ENCODE data around the gene MRPL36. TPM values are rescaled to one million over a fixed set of nuclear protein-coding genes. Genes with fewer than 3 reads are reported as not detected.
"Not testable (repeated sequence)": the region's sequence is repeated elsewhere in the genome, so short reads cannot be mapped to it uniquely, and the experiment has no call there.

MRPL36 gene
- total and polyA plus RNA-seq, 7 experiments from 2014 or later, result 14.1 to 77.5 (median 32.4) TPM

DNA sequence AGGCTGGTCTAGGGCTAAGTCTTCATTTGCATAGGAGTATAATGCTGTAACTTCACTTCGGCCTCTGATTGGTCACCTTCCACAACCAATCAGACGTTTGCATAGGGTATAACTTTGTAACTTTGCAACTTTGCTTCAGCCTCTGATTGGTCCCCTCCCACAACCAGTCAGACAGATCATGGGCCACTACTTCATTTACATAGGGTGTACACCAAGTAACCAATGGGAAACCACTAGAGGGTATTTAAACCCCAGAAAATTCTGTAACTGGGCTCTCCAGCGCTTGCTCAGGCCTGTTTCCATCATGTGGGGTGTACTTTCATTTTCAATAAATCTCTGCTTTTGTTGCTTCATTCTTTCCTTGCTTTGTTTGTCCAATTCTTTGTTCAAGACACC is 10.2 kb downstream of the MRPL36 start:
- H3K4me1 Mint-ChIP-seq, result peaks cover 18 to 58% (median 34%) of the 10 kb centered on the region in 7 donors
- H3K9me3 ChIP-seq (ENCODE audit: control insufficient read depth in 2 of 3, low read length in 3 of 3); H3K27me3 Mint-ChIP-seq; H3K9me3 Mint-ChIP-seq; H3K27me3 ChIP-seq (ENCODE audit: control insufficient read depth in 2 of 2, insufficient read depth in 2 of 2, low read length in 2 of 2); DNase-seq; H3K36me3 Mint-ChIP-seq; H3K27ac ChIP-seq (ENCODE audit: low read depth, low read length); intact Hi-C loops (cut with micrococcal nuclease); ATAC-seq; H3K4me3 ChIP-seq (ENCODE audit: low read length); CTCF ChIA-PET; H3K36me3 ChIP-seq (ENCODE audit: control insufficient read depth in 2 of 3, insufficient read depth in 3 of 3, low read length in 3 of 3): not testable (repeated sequence)
- peak overlapping the region in 2 of 10 donors; percentile 17 to 47 for H3K4me3 Mint-ChIP-seq
- POLR2A ChIA-PET, result interaction anchor here (2.8 kb wide), 1 partner anchor 11 kb away, joined by 14 read pairs; the partner anchor contains the start of genes MRPL36 and NDUFS6
- H3K4me1 ChIP-seq (ENCODE audit: control insufficient read depth in 2 of 2, insufficient read depth in 2 of 2, low read length in 2 of 2), result peaks cover 21% of the 10 kb centered on the region in 2 donors
- H3K27ac Mint-ChIP-seq, result peak overlapping the region in 4 of 9 donors; percentile 64 to 94 (median 81)

GRCh38 chr5:1788828-1789227 is 10.8 kb downstream of the MRPL36 start:
- H3K27ac ChIP-seq (ENCODE audit: low read depth, low read length), result no peak overlapping the region
- no peak for ATAC-seq
- Mint-ChIP-seq H3K4me3 (no peak overlapping the region), H3K9me3 (peaks cover 0 to 3% (median 0%) of the 10 kb centered on the region in 11 donors), H3K27me3 (peaks cover 0 to 5% (median 2%) of the 10 kb centered on the region in 5 donors), H3K27ac (peak overlapping the region in 1 of 9 donors; percentile 66), H3K4me1 (peaks cover 18 to 58% (median 34%) of the 10 kb centered on the region in 7 donors), H3K36me3 (peaks cover 0 to 6% (median 0%) of the 10 kb centered on the region in 5 donors)
- CTCF ChIA-PET, result no interaction called here
- H3K36me3 ChIP-seq (ENCODE audit: control insufficient read depth in 2 of 3, insufficient read depth in 3 of 3, low read length in 3 of 3), result no peaks in the 10 kb centered on the region
- peaks cover 21% of the 10 kb centered on the region in 2 donors for H3K4me1 ChIP-seq (ENCODE audit: control insufficient read depth in 2 of 2, insufficient read depth in 2 of 2, low read length in 2 of 2)
- no peak for DNase-seq
- H3K4me3 ChIP-seq (ENCODE audit: low read length), result no peak overlapping the region
- POLR2A ChIA-PET, result no interaction called here
- intact Hi-C loops (cut with micrococcal nuclease), result no loop called here
- H3K9me3 ChIP-seq (ENCODE audit: control insufficient read depth in 2 of 3, low read length in 3 of 3), result no peaks in the 10 kb centered on the region
- no peaks in the 10 kb centered on the region for H3K27me3 ChIP-seq (ENCODE audit: control insufficient read depth in 2 of 2, insufficient read depth in 2 of 2, low read length in 2 of 2)

DNA sequence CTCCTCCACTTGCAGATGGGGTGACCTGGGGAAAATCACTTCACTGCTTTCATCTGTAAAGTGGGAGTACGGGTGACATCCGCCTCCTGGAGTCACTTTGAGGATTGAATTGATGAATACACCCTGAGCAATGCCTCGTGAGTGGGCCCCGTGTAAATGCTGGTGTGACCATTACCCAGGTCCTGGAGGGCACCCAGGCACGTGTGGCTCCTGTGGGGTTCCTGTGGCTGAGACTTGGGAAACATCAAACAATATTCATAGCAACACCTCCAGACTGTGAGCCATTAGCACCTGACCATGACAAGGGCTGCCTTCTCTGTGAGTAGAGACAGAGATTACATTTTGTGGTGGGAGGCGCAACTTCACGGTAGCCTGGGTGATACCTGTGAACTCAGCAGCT is 11.4 kb downstream of the MRPL36 start:
- intact Hi-C loops (cut with micrococcal nuclease), result no loop called here
- Histone ChIP-seq H3K9me3 (ENCODE audit: control insufficient read depth in 2 of 3, low read length in 3 of 3) (no peaks in the 10 kb centered on the region), H3K4me3 (ENCODE audit: low read length) (no peak overlapping the region), H3K36me3 (ENCODE audit: control insufficient read depth in 2 of 3, insufficient read depth in 3 of 3, low read length in 3 of 3) (no peaks in the 10 kb centered on the region), H3K27me3 (ENCODE audit: control insufficient read depth in 2 of 2, insufficient read depth in 2 of 2, low read length in 2 of 2) (no peaks in the 10 kb centered on the region), H3K27ac (ENCODE audit: low read depth, low read length) (no peak overlapping the region), H3K4me1 (ENCODE audit: control insufficient read depth in 2 of 2, insufficient read depth in 2 of 2, low read length in 2 of 2) (peaks cover 15 to 17% of the 10 kb centered on the region in 2 donors)
- Mint-ChIP-seq H3K27ac (peak overlapping the region in 2 of 9 donors; percentile 29 to 65), H3K9me3 (peaks cover 0 to 3% (median 0%) of the 10 kb centered on the region in 11 donors), H3K27me3 (peaks cover 0 to 5% (median 2%) of the 10 kb centered on the region in 5 donors), H3K4me1 (peaks cover 15 to 54% (median 28%) of the 10 kb centered on the region in 7 donors), H3K36me3 (peaks cover 0 to 6% (median 0%) of the 10 kb centered on the region in 5 donors), H3K4me3 (no peak overlapping the region)
- CTCF ChIA-PET, result no interaction called here
- POLR2A ChIA-PET, result interaction anchor here (1.2 kb wide), 1 partner anchor 15 kb away, joined by 4 read pairs; no protein-coding TSS in a partner anchor
- ATAC-seq (no peak), DNase-seq (no peak)

DNA sequence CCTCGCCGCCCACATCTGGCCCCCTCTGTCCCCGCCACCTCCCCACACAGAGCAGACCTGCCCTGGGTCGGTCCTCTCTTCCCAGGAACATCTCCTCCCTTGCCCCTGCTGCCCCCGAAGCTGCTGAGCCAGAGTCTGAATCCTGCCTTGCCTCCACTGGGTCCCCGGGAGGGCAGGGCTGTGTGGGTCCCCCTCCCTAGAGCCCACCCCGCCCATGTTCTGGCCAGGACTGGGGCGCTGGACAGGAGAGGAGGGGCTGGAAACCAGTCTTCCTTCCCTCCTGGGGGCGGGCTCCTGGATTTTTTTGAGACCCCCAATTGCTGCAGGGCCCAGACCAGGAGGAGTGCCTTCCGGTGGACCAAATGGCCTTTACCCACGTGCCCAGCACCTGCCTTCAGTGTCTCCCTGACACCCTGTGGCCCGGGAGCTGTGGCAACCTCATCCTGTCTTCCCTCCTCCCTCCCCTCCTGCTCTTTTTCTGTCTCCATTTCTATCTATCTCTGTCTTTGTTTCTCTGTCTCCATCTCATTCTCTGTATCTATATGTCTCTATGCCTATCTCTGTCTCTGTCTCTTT is 12.1 kb downstream of the MRPL36 start:
- H3K4me1 Mint-ChIP-seq, result peaks cover 9 to 51% (median 22%) of the 10 kb centered on the region in 7 donors
- Histone ChIP-seq H3K27me3 (ENCODE audit: control insufficient read depth in 2 of 2, insufficient read depth in 2 of 2, low read length in 2 of 2) (no peaks in the 10 kb centered on the region), H3K4me1 (ENCODE audit: control insufficient read depth in 2 of 2, insufficient read depth in 2 of 2, low read length in 2 of 2) (peaks cover 10 to 11% of the 10 kb centered on the region in 2 donors), H3K36me3 (ENCODE audit: control insufficient read depth in 2 of 3, insufficient read depth in 3 of 3, low read length in 3 of 3) (no peaks in the 10 kb centered on the region), H3K4me3 (ENCODE audit: low read length) (no peak overlapping the region), H3K9me3 (ENCODE audit: control insufficient read depth in 2 of 3, low read length in 3 of 3) (no peaks in the 10 kb centered on the region), H3K27ac (ENCODE audit: low read depth, low read length) (no peak overlapping the region)
- DNase-seq (no peak), ATAC-seq (no peak)
- peaks cover 0 to 2% (median 0%) of the 10 kb centered on the region in 5 donors for H3K36me3 Mint-ChIP-seq
- no peaks in the 10 kb centered on the region for H3K9me3 Mint-ChIP-seq
- CTCF ChIA-PET, result no interaction called here
- H3K27me3 Mint-ChIP-seq, result peaks cover 0 to 8% (median 2%) of the 10 kb centered on the region in 5 donors
- peak overlapping the region in 2 of 9 donors; percentile 29 to 65 for H3K27ac Mint-ChIP-seq
- intact Hi-C loops (cut with micrococcal nuclease), result no loop called here
- H3K4me3 Mint-ChIP-seq, result no peak overlapping the region
- POLR2A ChIA-PET, result interaction anchor here (1.1 to 1.2 kb wide), 2 partner anchors 13 to 15 kb away, joined by 3 to 4 read pairs; no protein-coding TSS in a partner anchor

DNA sequence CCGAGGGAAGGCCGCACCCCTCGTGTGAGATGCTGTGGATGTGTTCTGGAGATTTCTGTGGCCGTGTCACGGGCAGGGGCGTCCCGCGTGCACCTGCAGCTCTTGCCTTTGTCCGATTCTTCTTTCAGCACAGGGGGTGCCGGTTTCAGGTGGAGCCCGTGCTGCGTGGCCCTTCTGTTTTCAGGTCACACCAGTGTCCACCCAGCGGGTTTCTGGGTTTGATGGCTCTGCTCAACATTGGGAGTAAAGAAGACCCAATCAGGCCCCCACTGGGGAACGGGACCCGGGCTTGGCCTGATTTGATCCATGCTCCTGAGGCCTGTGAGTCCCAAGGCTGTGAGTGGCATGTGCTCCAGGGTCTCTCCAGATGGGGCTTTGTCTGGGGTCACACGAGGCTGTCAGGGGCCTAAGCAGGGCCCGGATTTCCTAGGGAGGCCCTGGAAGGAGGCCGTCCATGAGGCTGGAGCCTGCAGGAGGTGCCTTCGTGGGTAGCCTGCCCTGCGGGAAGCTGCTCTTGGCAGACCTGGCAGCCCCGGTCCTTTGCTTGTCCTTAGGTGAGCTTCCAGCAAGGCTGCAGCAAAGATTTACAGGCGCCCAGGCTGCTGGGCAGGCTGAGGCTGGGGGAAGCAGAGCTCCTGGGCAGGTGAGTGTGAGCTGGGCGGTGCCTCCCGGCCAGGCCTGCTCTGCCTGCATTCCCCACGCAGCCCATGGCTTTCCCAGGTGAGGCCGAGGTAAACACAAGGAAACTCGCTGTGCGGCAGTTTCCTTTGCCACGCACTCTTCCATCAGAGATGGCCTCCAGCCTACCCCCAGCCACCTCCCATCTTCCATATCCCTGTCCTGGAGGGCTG is 12.8 kb downstream of the MRPL36 start:
- Mint-ChIP-seq H3K27ac (no peak overlapping the region), H3K4me1 (peaks cover 2 to 47% (median 17%) of the 10 kb centered on the region in 7 donors), H3K4me3 (no peak overlapping the region), H3K36me3 (no peaks in the 10 kb centered on the region), H3K27me3 (peaks cover 0 to 12% (median 2%) of the 10 kb centered on the region in 5 donors), H3K9me3 (no peaks in the 10 kb centered on the region)
- Histone ChIP-seq H3K9me3 (ENCODE audit: control insufficient read depth in 2 of 3, low read length in 3 of 3) (no peaks in the 10 kb centered on the region), H3K36me3 (ENCODE audit: control insufficient read depth in 2 of 3, insufficient read depth in 3 of 3, low read length in 3 of 3) (no peaks in the 10 kb centered on the region), H3K27ac (ENCODE audit: low read depth, low read length) (no peak overlapping the region), H3K27me3 (ENCODE audit: control insufficient read depth in 2 of 2, insufficient read depth in 2 of 2, low read length in 2 of 2) (no peaks in the 10 kb centered on the region), H3K4me3 (ENCODE audit: low read length) (no peak overlapping the region), H3K4me1 (ENCODE audit: control insufficient read depth in 2 of 2, insufficient read depth in 2 of 2, low read length in 2 of 2) (peaks cover 3 to 4% of the 10 kb centered on the region in 2 donors)
- ATAC-seq, result no peak
- intact Hi-C loops (cut with micrococcal nuclease), result no loop called here
- CTCF ChIA-PET, result no interaction called here
- no peak for DNase-seq
- POLR2A ChIA-PET, result interaction anchor here (1.1 to 1.3 kb wide), 2 partner anchors 14 kb away, joined by 3 to 4 read pairs; partner anchors contain the start of gene NDUFS6

GRCh38 chr5:1785984-1786383 is 13.7 kb downstream of the MRPL36 start:
- no peaks in the 10 kb centered on the region for H3K9me3 ChIP-seq (ENCODE audit: control insufficient read depth in 2 of 3, low read length in 3 of 3)
- ATAC-seq (no peak), DNase-seq (no peak)
- H3K4me3 ChIP-seq (ENCODE audit: low read length), result no peak overlapping the region
- Mint-ChIP-seq H3K4me1 (peaks cover 0 to 42% (median 10%) of the 10 kb centered on the region in 7 donors), H3K9me3 (no peaks in the 10 kb centered on the region), H3K27me3 (peaks cover 0 to 12% (median 2%) of the 10 kb centered on the region in 5 donors), H3K27ac (peak overlapping the region in 1 of 9 donors; percentile 30), H3K36me3 (no peaks in the 10 kb centered on the region), H3K4me3 (no peak overlapping the region)
- intact Hi-C loops (cut with micrococcal nuclease), result no loop called here
- ChIA-PET POLR2A (interaction anchor here (1.3 kb wide), 1 partner anchor 15 kb away, joined by 4 read pairs; the partner anchor contains the start of gene NDUFS6), CTCF (no interaction called here)
- H3K4me1 ChIP-seq (ENCODE audit: control insufficient read depth in 2 of 2, insufficient read depth in 2 of 2, low read length in 2 of 2), result peaks cover 0 to 4% of the 10 kb centered on the region in 2 donors
- no peaks in the 10 kb centered on the region for H3K27me3 ChIP-seq (ENCODE audit: control insufficient read depth in 2 of 2, insufficient read depth in 2 of 2, low read length in 2 of 2)
- no peaks in the 10 kb centered on the region for H3K36me3 ChIP-seq (ENCODE audit: control insufficient read depth in 2 of 3, insufficient read depth in 3 of 3, low read length in 3 of 3)
- H3K27ac ChIP-seq (ENCODE audit: low read depth, low read length), result no peak overlapping the region
